ENCODE data around the gene HOXB1.
"Not testable (repeated sequence)": the region's sequence is repeated elsewhere in the genome, so short reads cannot be mapped to it uniquely, and the experiment has no call there.

Gene HOXB1

DNA sequence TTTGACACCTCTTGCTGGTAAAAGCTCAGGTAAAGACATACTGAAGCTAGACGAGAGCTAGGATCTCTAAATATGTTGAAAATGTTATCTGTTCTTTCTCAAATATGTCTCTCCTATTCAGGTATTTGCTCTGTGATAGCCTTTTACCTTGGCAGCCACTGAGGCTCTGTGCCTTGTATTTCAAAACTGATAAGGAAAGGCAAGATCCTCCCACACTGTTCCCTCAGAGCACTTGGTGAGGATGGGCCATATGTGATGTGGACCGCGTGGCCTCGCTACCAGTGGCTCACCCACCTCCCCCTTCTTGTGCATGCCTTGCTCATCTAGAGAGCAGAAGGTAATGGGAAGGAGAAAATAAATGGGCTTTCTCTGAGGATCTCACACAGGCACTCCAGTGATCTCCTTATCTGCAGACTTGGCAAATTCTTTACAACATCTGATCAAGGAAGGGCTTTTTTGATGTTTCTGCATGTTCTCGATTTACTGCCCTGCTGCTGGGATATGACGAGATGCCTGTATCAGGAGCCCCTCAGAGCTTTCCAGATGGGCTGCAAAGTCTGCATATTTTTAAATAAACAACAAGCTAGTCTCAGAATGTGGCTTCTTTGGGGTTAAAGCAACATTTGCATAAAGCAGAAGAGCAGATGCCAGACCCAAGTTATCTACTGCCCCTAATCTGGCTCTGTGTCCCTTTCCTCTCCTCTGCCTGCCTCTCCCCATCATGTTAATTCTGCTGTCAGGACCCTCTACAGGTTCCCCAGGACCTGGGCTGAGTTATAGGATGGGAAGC is 16.9 kb downstream of the HOXB1 start:
- H3K4me3 ChIP-seq (ENCODE audit: low read length in 2 of 2): no peak overlapping the region
- H3K27me3 ChIP-seq (ENCODE audit: control insufficient read depth in 1 of 2, insufficient read depth in 2 of 2, low read length in 2 of 2): peaks cover 0 to 2% of the 10 kb centered on the region in 2 donors
- H3K36me3 ChIP-seq (ENCODE audit: control insufficient read depth in 2 of 2, insufficient read depth in 2 of 2, low read length in 2 of 2): no peaks in the 10 kb centered on the region
- H3K9ac ChIP-seq (ENCODE audit: low read length in 2 of 2): no peak overlapping the region
- H3K27ac ChIP-seq (ENCODE audit: low read length): no peak overlapping the region
- no peaks in the 10 kb centered on the region for H3K4me1 ChIP-seq (ENCODE audit: control insufficient read depth, insufficient read depth, low read length)
- no peaks in the 10 kb centered on the region for H3K9me3 ChIP-seq (ENCODE audit: control insufficient read depth in 2 of 2, low read length in 2 of 2)

- Histone ChIP-seq H3K4me1 (ENCODE audit: control insufficient read depth, insufficient read depth, low read length) (no peaks in the 10 kb centered on the region), H3K4me3 (ENCODE audit: low read length in 2 of 2) (no peak overlapping the region), H3K36me3 (ENCODE audit: control insufficient read depth in 2 of 2, insufficient read depth in 2 of 2, low read length in 2 of 2) (no peaks in the 10 kb centered on the region), H3K9ac (ENCODE audit: low read length in 2 of 2) (no peak overlapping the region), H3K27me3 (ENCODE audit: control insufficient read depth in 1 of 2, insufficient read depth in 2 of 2, low read length in 2 of 2) (peaks cover 0 to 2% of the 10 kb centered on the region in 2 donors), H3K27ac (ENCODE audit: low read length) (no peak overlapping the region), H3K9me3 (ENCODE audit: control insufficient read depth in 2 of 2, low read length in 2 of 2) (no peaks in the 10 kb centered on the region)
Measured at GRCh38 chr17:48513097-48513496, 17.7 kb downstream of the HOXB1 start.

GRCh38 chr17:48510761-48511604 is 19.8 kb downstream of the HOXB1 start:
- Histone ChIP-seq H3K9ac (ENCODE audit: low read length in 2 of 2) (no peak overlapping the region), H3K27me3 (ENCODE audit: control insufficient read depth in 1 of 2, insufficient read depth in 2 of 2, low read length in 2 of 2) (peaks cover 0 to 2% of the 10 kb centered on the region in 2 donors), H3K27ac (ENCODE audit: low read length) (no peak overlapping the region), H3K4me3 (ENCODE audit: low read length in 2 of 2) (no peak overlapping the region), H3K36me3 (ENCODE audit: control insufficient read depth in 2 of 2, insufficient read depth in 2 of 2, low read length in 2 of 2) (no peaks in the 10 kb centered on the region), H3K9me3 (ENCODE audit: control insufficient read depth in 2 of 2, low read length in 2 of 2) (no peaks in the 10 kb centered on the region), H3K4me1 (ENCODE audit: control insufficient read depth, insufficient read depth, low read length) (no peaks in the 10 kb centered on the region)

- no peaks in the 10 kb centered on the region for H3K4me1 ChIP-seq (ENCODE audit: control insufficient read depth, insufficient read depth, low read length)
- H3K9me3 ChIP-seq (ENCODE audit: control insufficient read depth in 2 of 2, low read length in 2 of 2): no peaks in the 10 kb centered on the region
- H3K27me3 ChIP-seq (ENCODE audit: control insufficient read depth in 1 of 2, insufficient read depth in 2 of 2, low read length in 2 of 2): peaks cover 0 to 2% of the 10 kb centered on the region in 2 donors
- no peak overlapping the region for H3K27ac ChIP-seq (ENCODE audit: low read length)
- no peak overlapping the region for H3K4me3 ChIP-seq (ENCODE audit: low read length in 2 of 2)
- no peaks in the 10 kb centered on the region for H3K36me3 ChIP-seq (ENCODE audit: control insufficient read depth in 2 of 2, insufficient read depth in 2 of 2, low read length in 2 of 2)
- H3K9ac ChIP-seq (ENCODE audit: low read length in 2 of 2): no peak overlapping the region
Measured at GRCh38 chr17:48510381-48510760, 20.4 kb downstream of the HOXB1 start.

GRCh38 chr17:48509708-48510107 is 21.1 kb downstream of the HOXB1 start:
- not testable (repeated sequence) for H3K27ac ChIP-seq (ENCODE audit: low read length); H3K27me3 ChIP-seq (ENCODE audit: control insufficient read depth in 1 of 2, insufficient read depth in 2 of 2, low read length in 2 of 2); H3K9ac ChIP-seq (ENCODE audit: low read length in 2 of 2); H3K9me3 ChIP-seq (ENCODE audit: control insufficient read depth in 2 of 2, low read length in 2 of 2); H3K4me1 ChIP-seq (ENCODE audit: control insufficient read depth, insufficient read depth, low read length); H3K36me3 ChIP-seq (ENCODE audit: control insufficient read depth in 2 of 2, insufficient read depth in 2 of 2, low read length in 2 of 2); H3K4me3 ChIP-seq (ENCODE audit: low read length in 2 of 2)

GRCh38 chr17:48506246-48506645 is 24.6 kb downstream of the HOXB1 start:
- Histone ChIP-seq H3K27ac (ENCODE audit: low read length) (no peak overlapping the region), H3K4me1 (ENCODE audit: control insufficient read depth, insufficient read depth, low read length) (peaks cover 9% of the 10 kb centered on the region), H3K4me3 (ENCODE audit: low read length in 2 of 2) (no peak overlapping the region), H3K27me3 (ENCODE audit: control insufficient read depth in 1 of 2, insufficient read depth in 2 of 2, low read length in 2 of 2) (peaks cover 0 to 2% of the 10 kb centered on the region in 2 donors), H3K9ac (ENCODE audit: low read length in 2 of 2) (no peak overlapping the region), H3K9me3 (ENCODE audit: control insufficient read depth in 2 of 2, low read length in 2 of 2) (no peaks in the 10 kb centered on the region), H3K36me3 (ENCODE audit: control insufficient read depth in 2 of 2, insufficient read depth in 2 of 2, low read length in 2 of 2) (no peaks in the 10 kb centered on the region)

- peaks cover 0 to 2% of the 10 kb centered on the region in 2 donors for H3K27me3 ChIP-seq (ENCODE audit: control insufficient read depth in 1 of 2, insufficient read depth in 2 of 2, low read length in 2 of 2)
- H3K9me3 ChIP-seq (ENCODE audit: control insufficient read depth in 2 of 2, low read length in 2 of 2): no peaks in the 10 kb centered on the region
- H3K4me3 ChIP-seq (ENCODE audit: low read length in 2 of 2): no peak overlapping the region
- no peak overlapping the region for H3K9ac ChIP-seq (ENCODE audit: low read length in 2 of 2)
- H3K27ac ChIP-seq (ENCODE audit: low read length): no peak overlapping the region
- peaks cover 13% of the 10 kb centered on the region for H3K4me1 ChIP-seq (ENCODE audit: control insufficient read depth, insufficient read depth, low read length)
- no peaks in the 10 kb centered on the region for H3K36me3 ChIP-seq (ENCODE audit: control insufficient read depth in 2 of 2, insufficient read depth in 2 of 2, low read length in 2 of 2)
Measured at GRCh38 chr17:48505788-48506187, 25.0 kb downstream of the HOXB1 start.

DNA sequence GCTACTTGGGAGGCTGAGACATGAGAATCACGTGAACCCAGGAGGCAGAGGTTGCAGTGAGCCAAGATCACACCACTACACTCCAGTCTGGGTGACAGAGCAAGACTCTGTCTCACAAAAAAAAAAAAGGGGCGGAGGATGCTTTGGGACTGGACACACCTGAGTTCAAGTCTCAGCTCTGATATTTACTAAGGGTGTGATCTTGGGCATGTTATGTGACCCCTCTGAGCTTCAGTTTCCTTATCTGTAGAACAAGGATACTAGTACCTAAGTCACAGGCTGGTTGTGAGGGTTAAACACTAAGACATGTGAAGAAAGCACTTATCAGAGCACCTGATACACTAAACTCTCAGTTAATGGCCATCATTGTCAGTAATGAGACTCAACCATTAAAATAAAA is 25.9 kb downstream of the HOXB1 start:
- peaks cover 13% of the 10 kb centered on the region for H3K4me1 ChIP-seq (ENCODE audit: control insufficient read depth, insufficient read depth, low read length)
- no peak overlapping the region for H3K4me3 ChIP-seq (ENCODE audit: low read length in 2 of 2)
- no peaks in the 10 kb centered on the region for H3K9me3 ChIP-seq (ENCODE audit: control insufficient read depth in 2 of 2, low read length in 2 of 2)
- no peaks in the 10 kb centered on the region for H3K36me3 ChIP-seq (ENCODE audit: control insufficient read depth in 2 of 2, insufficient read depth in 2 of 2, low read length in 2 of 2)
- H3K27ac ChIP-seq (ENCODE audit: low read length): no peak overlapping the region
- peaks cover 0 to 2% of the 10 kb centered on the region in 2 donors for H3K27me3 ChIP-seq (ENCODE audit: control insufficient read depth in 1 of 2, insufficient read depth in 2 of 2, low read length in 2 of 2)
- H3K9ac ChIP-seq (ENCODE audit: low read length in 2 of 2): no peak overlapping the region

- H3K4me3 ChIP-seq (ENCODE audit: low read length in 2 of 2): no peak overlapping the region
- peaks cover 13% of the 10 kb centered on the region for H3K4me1 ChIP-seq (ENCODE audit: control insufficient read depth, insufficient read depth, low read length)
- no peaks in the 10 kb centered on the region for H3K36me3 ChIP-seq (ENCODE audit: control insufficient read depth in 2 of 2, insufficient read depth in 2 of 2, low read length in 2 of 2)
- H3K9me3 ChIP-seq (ENCODE audit: control insufficient read depth in 2 of 2, low read length in 2 of 2): no peaks in the 10 kb centered on the region
- H3K27me3 ChIP-seq (ENCODE audit: control insufficient read depth in 1 of 2, insufficient read depth in 2 of 2, low read length in 2 of 2): peaks cover 0 to 2% of the 10 kb centered on the region in 2 donors
- no peak overlapping the region for H3K27ac ChIP-seq (ENCODE audit: low read length)
- H3K9ac ChIP-seq (ENCODE audit: low read length in 2 of 2): no peak overlapping the region
Measured at GRCh38 chr17:48503747-48504146, 27.1 kb downstream of the HOXB1 start.

DNA sequence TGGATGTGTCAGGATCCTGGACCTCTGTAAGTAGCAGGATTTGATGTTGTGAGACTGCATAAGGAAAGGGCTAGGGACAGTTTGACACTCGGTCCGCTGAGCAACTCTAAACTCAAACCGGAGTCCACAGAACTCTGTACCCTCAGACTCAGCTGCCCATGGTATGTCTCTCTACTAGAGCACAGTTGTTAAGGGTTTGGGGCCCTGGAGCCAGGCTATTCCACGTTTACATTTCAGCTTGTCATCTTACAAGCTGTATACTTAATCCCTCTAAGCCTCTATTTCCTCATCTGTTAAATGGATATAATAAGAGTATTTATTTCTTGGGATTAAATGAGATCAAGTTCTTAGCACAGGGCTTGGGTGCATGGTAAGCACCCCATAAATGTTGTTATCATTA is 27.9 kb downstream of the HOXB1 start:
- Histone ChIP-seq H3K27ac (ENCODE audit: low read length) (no peak overlapping the region), H3K4me3 (ENCODE audit: low read length in 2 of 2) (no peak overlapping the region), H3K9me3 (ENCODE audit: control insufficient read depth in 2 of 2, low read length in 2 of 2) (no peaks in the 10 kb centered on the region), H3K4me1 (ENCODE audit: control insufficient read depth, insufficient read depth, low read length) (peaks cover 13% of the 10 kb centered on the region), H3K9ac (ENCODE audit: low read length in 2 of 2) (no peak overlapping the region), H3K27me3 (ENCODE audit: control insufficient read depth in 1 of 2, insufficient read depth in 2 of 2, low read length in 2 of 2) (peaks cover 0 to 2% of the 10 kb centered on the region in 2 donors), H3K36me3 (ENCODE audit: control insufficient read depth in 2 of 2, insufficient read depth in 2 of 2, low read length in 2 of 2) (no peaks in the 10 kb centered on the region)

- Histone ChIP-seq H3K9me3 (ENCODE audit: control insufficient read depth in 2 of 2, low read length in 2 of 2) (no peaks in the 10 kb centered on the region), H3K9ac (ENCODE audit: low read length in 2 of 2) (no peak overlapping the region), H3K27me3 (ENCODE audit: control insufficient read depth in 1 of 2, insufficient read depth in 2 of 2, low read length in 2 of 2) (peaks cover 0 to 2% of the 10 kb centered on the region in 2 donors), H3K4me1 (ENCODE audit: control insufficient read depth, insufficient read depth, low read length) (peaks cover 13% of the 10 kb centered on the region), H3K27ac (ENCODE audit: low read length) (no peak overlapping the region), H3K4me3 (ENCODE audit: low read length in 2 of 2) (no peak overlapping the region), H3K36me3 (ENCODE audit: control insufficient read depth in 2 of 2, insufficient read depth in 2 of 2, low read length in 2 of 2) (no peaks in the 10 kb centered on the region)
Measured at GRCh38 chr17:48502312-48502711, 28.5 kb downstream of the HOXB1 start.

Data from stomach smooth muscle (tissue), 2 donors.